Measurements from ENCODE around the gene CFAP141.

DNA sequence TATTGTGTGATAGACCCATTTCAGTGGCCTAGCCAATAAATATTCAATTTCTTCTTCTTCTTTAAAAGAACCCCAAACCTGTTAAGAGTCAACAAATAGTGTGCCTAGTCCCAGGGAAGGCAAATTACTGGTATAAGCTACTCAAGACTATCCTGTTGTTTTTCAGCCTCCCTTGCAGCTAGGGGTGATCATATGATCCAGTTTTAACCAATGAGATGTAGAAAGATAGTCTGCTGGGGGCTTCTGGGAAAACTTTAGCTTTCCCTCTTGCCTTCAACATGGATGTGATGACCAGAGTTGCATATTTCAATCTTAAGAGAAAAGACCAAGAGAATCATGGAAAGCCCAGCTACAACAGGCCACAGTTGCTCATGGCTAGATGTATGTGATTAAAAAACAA, 46.6 kb downstream of the CFAP141 start:
- no peak for TF ChIP-seq POLR2A (IDR thresholded peaks at IDR 0.05)
- no peak for TF ChIP-seq CTCF (IDR thresholded peaks at IDR 0.05)
- no peak for TF ChIP-seq POLR2AphosphoS5 (IDR thresholded peaks at IDR 0.05)
